GM20000 (cell line): Measurements from ENCODE around the gene SAT2.
"Not testable (repeated sequence)": the region's sequence is repeated elsewhere in the genome, so short reads cannot be mapped to it uniquely, and the experiment has no call there.

Experiments used
- DNase-seq: peaks from one replicate; pipeline ENCODE4 v3.0.0; 2012; ENCODE audit warnings: low spot score
- CTCF ChIP-seq: IDR thresholded peaks from 2 replicates; pipeline ENCODE4 v1.5.1; 2012; ENCODE audit warnings: mild to moderate bottlenecking, control low read depth; ENCODE audit errors: extremely low read depth, missing control alignments

The SAT2 gene

GRCh38 chr17:7633093-7633492 is 5.5 kb upstream of the SAT2 start:
- TF ChIP-seq CTCF = no peak
- no peak for DNase-seq

- peak; percentile 75 for DNase-seq
Observed at GRCh38 chr17:7632492-7632894, 4.9 kb upstream of the SAT2 start.

GRCh38 chr17:7631398-7632380 is 4.1 kb upstream of the SAT2 start:
- TF ChIP-seq CTCF = no peak
- no peak for DNase-seq

More at GRCh38 chr17:7632492-7632894, 4.9 kb upstream of the SAT2 start:
- TF ChIP-seq CTCF = peak; percentile 25

- no peak for TF ChIP-seq CTCF
- DNase-seq = no peak
Observed at GRCh38 chr17:7629939-7630571, 2.4 kb upstream of the SAT2 start, which contains the start of gene SHBG. SHBG (plus strand) TSS chr17:7630135; CDS start chr17:7630173, 38 bp downstream.

- no peak for TF ChIP-seq CTCF
- DNase-seq = no peak
Observed at GRCh38 chr17:7626956-7627249, 718 bp downstream of the SAT2 start.

- DNase-seq = no peak
- TF ChIP-seq CTCF = no peak
Observed at GRCh38 chr17:7626307-7626706, 1.3 kb downstream of the SAT2 start.

- not testable (repeated sequence) for DNase-seq
Observed at GRCh38 chr17:7625749-7626148, 1.9 kb downstream of the SAT2 start.
